Breast epithelium (tissue), 4 donors: Measurements from ENCODE around the gene DOCK9. TPM values are rescaled to one million over a fixed set of nuclear protein-coding genes. Genes with fewer than 3 reads are reported as not detected.

Source experiments
- DNase-seq, 2 donors: peaks; one replicate each; pipeline ENCODE4 v3.0.0-alpha.2; 2019; ENCODE audit warnings: low spot score in 2 of 2
- H3K27ac ChIP-seq, 2 donors: fragments of 200-600 bp; sonication (generic) in 1 of 2; one replicate each; pipeline ENCODE4 v1.5.1; 2016 to 2019; ENCODE audit warnings: mild to moderate bottlenecking in 1 of 2
- H3K27me3 ChIP-seq, 2 donors: fragments of 200-600 bp; sonication (generic) in 1 of 2; one replicate each; pipeline versions ENCODE4 v1.5.1 to v1.6.0; 2017 to 2019; ENCODE audit warnings: control low read depth in 1 of 2, mild to moderate bottlenecking in 1 of 2
- H3K36me3 ChIP-seq: fragments of 200-600 bp; one replicate; pipeline ENCODE4 v1.5.1; 2019
- H3K4me1 ChIP-seq, 2 donors: fragments of 200-600 bp; sonication (generic); one replicate each; pipeline ENCODE4 v1.5.1; 2016 to 2019; ENCODE audit warnings: control low read depth in 1 of 2
- H3K4me3 ChIP-seq, 3 donors: fragments of 200-600 bp; sonication (generic); 1 replicate in 2 of 3; 2 replicates in 1 of 3; pipeline ENCODE4 v1.5.1; 2016 to 2019; ENCODE audit warnings: mild to moderate bottlenecking in 3 of 3, moderate library complexity in 2 of 3
- H3K9me3 ChIP-seq, 2 donors: fragments of 200-600 bp; sonication (generic) in 1 of 2; one replicate each; pipeline ENCODE4 v1.5.1; 2016 to 2019; ENCODE audit warnings: control low read depth in 1 of 2
- CTCF ChIP-seq, 3 donors: fragments of 450-650 bp; IDR thresholded peaks; one replicate each; pipeline ENCODE4 v1.5.1; 2016 to 2017; ENCODE audit warnings: antibody characterized with exemption in 3 of 3, mild to moderate bottlenecking in 3 of 3, moderate library complexity in 3 of 3
- POLR2A ChIP-seq: fragments of 450-650 bp; IDR thresholded peaks from one replicate; pipeline ENCODE4 v1.6.1; 2016; ENCODE audit warnings: antibody characterized with exemption, mild to moderate bottlenecking, moderate library complexity
- POLR2AphosphoS5 ChIP-seq, 3 donors: sonication (generic); formaldehyde crosslinking; IDR thresholded peaks; one replicate each; pipeline ENCODE4 v1.6.1; 2017; ENCODE audit warnings: antibody characterized with exemption in 3 of 3
- intact Hi-C: fragments of 100-400 bp; cut with DNase I; formaldehyde crosslinking; loops from one replicate; pipeline ENCODE4 v1.15.1; 2023; ENCODE audit warnings: low total_unique reads
- total RNA-seq, 3 donors: library from RNA; depleted of rRNA; stranded (reverse); fragments of >200 nt; gene quantifications; one replicate each; pipeline ENCODE4 v1.1.0, GENCODE V29; 2016

The DOCK9 gene
- total RNA-seq, 3 donors from 2014 or later, result 85.5 to 155 (median 92.2) TPM

- no peaks in the 10 kb centered on the region for H3K27me3 ChIP-seq
- DNase-seq, result no peak
- H3K9me3 ChIP-seq, result no peaks in the 10 kb centered on the region
- peak overlapping the region in 1 of 2 donors; percentile 5 for H3K27ac ChIP-seq
- intact Hi-C loops, result no loop called here
- TF ChIP-seq POLR2A (no peak), CTCF (IDR thresholded peaks at IDR 0.05) (no peak), POLR2AphosphoS5 (IDR thresholded peaks at IDR 0.05) (no peak)
- no peaks in the 10 kb centered on the region for H3K4me1 ChIP-seq
- H3K4me3 ChIP-seq, result no peak overlapping the region
- H3K36me3 ChIP-seq, result no peaks in the 10 kb centered on the region
Measured at GRCh38 chr13:98922306-98922705, 55.6 kb downstream of the DOCK9 start.

GRCh38 chr13:98921786-98922185 lies 56.1 kb downstream of the DOCK9 start:
- Histone ChIP-seq H3K4me3 (no peak overlapping the region), H3K4me1 (no peaks in the 10 kb centered on the region), H3K27me3 (no peaks in the 10 kb centered on the region), H3K36me3 (no peaks in the 10 kb centered on the region), H3K27ac (peak overlapping the region in 1 of 2 donors; percentile 5), H3K9me3 (no peaks in the 10 kb centered on the region)
- intact Hi-C loops, result no loop called here
- DNase-seq, result no peak
- TF ChIP-seq POLR2A (no peak), CTCF (IDR thresholded peaks at IDR 0.05) (no peak), POLR2AphosphoS5 (IDR thresholded peaks at IDR 0.05) (no peak)

GRCh38 chr13:98921015-98921580 lies 56.8 kb downstream of the DOCK9 start:
- DNase-seq, result no peak
- H3K4me1 ChIP-seq, result no peaks in the 10 kb centered on the region
- no peaks in the 10 kb centered on the region for H3K27me3 ChIP-seq
- no peaks in the 10 kb centered on the region for H3K9me3 ChIP-seq
- intact Hi-C loops, result no loop called here
- no peaks in the 10 kb centered on the region for H3K36me3 ChIP-seq
- no peak overlapping the region for H3K27ac ChIP-seq
- TF ChIP-seq POLR2AphosphoS5 (IDR thresholded peaks at IDR 0.05), result no peak
- TF ChIP-seq CTCF (IDR thresholded peaks at IDR 0.05), result no peak
- TF ChIP-seq POLR2A, result no peak
- H3K4me3 ChIP-seq, result no peak overlapping the region

GRCh38 chr13:98919566-98919965 lies 58.3 kb downstream of the DOCK9 start:
- no peak for DNase-seq
- Histone ChIP-seq H3K4me3 (no peak overlapping the region), H3K27ac (peak overlapping the region in 1 of 2 donors; percentile 38), H3K4me1 (no peaks in the 10 kb centered on the region), H3K9me3 (no peaks in the 10 kb centered on the region), H3K27me3 (no peaks in the 10 kb centered on the region), H3K36me3 (no peaks in the 10 kb centered on the region)
- intact Hi-C loops, result no loop called here
- TF ChIP-seq CTCF (IDR thresholded peaks at IDR 0.05) (no peak), POLR2A (no peak), POLR2AphosphoS5 (IDR thresholded peaks at IDR 0.05) (no peak)

- TF ChIP-seq CTCF (IDR thresholded peaks at IDR 0.05) (no peak), POLR2AphosphoS5 (IDR thresholded peaks at IDR 0.05) (no peak), POLR2A (no peak)
- no peak for DNase-seq
- Histone ChIP-seq H3K36me3 (no peaks in the 10 kb centered on the region), H3K27ac (peak overlapping the region in 1 of 2 donors; percentile 38), H3K9me3 (no peaks in the 10 kb centered on the region), H3K4me3 (no peak overlapping the region), H3K4me1 (no peaks in the 10 kb centered on the region), H3K27me3 (no peaks in the 10 kb centered on the region)
- intact Hi-C loops, result no loop called here
Measured at GRCh38 chr13:98918771-98919170, 59.1 kb downstream of the DOCK9 start.
